K562 (cell line): ENCODE data around the gene USH1G. TPM values are rescaled to one million over a fixed set of nuclear protein-coding genes. Genes with fewer than 3 reads are reported as not detected.
A peak's percentile ranks its signal among the peaks of the same experiment; 100 is the strongest.

Source experiments
- E2F1 ChIP-seq: sonication (generic); formaldehyde crosslinking; IDR thresholded peaks from 2 replicates; pipeline ENCODE4 v1.8.1; 2023; ENCODE audit warnings: mild to moderate bottlenecking, missing genetic modification reagents, moderate library complexity
- FOXP1 ChIP-seq: sonication (generic); formaldehyde crosslinking; IDR thresholded peaks from 2 replicates; pipeline ENCODE4 v1.8.0; 2022; ENCODE audit warnings: mild to moderate bottlenecking, missing genetic modification reagents
- MBD1 ChIP-seq: fragments of 250-450 bp; sonication (Bioruptor Pico); IDR thresholded peaks from 2 replicates; pipeline ENCODE4 v1.8.0; 2022; ENCODE audit warnings: inconsistent platforms
- NKRF ChIP-seq: fragments of 450-650 bp; IDR thresholded peaks from 2 replicates; pipeline ENCODE4 v1.6.1; 2016; ENCODE audit warnings: borderline replicate concordance
- NR4A1 ChIP-seq, 2 experiments: fragments of 250-450 bp in 1 of 2; fragments of 450-650 bp in 1 of 2; sonication (Bioruptor Pico) in 1 of 2; IDR thresholded peaks; 2 replicates each; pipeline versions ENCODE4 v1.4.0 to v1.6.1; 2016 to 2020; ENCODE audit warnings: mild to moderate bottlenecking in 2 of 2, missing compliant biosample characterization in 1 of 2, missing genetic modification characterization in 1 of 2, moderate library complexity in 1 of 2
- REST ChIP-seq, 2 experiments: fragments of 450-650 bp; formaldehyde crosslinking in 1 of 2; IDR thresholded peaks; 2 replicates each; pipeline versions ENCODE4 v1.4.0 to v1.6.1; 2014 to 2020; ENCODE audit warnings: mild to moderate bottlenecking in 2 of 2, borderline replicate concordance in 1 of 2, low read depth in 1 of 2
- TEAD4 ChIP-seq, 2 experiments: sonication (generic) in 1 of 2; formaldehyde crosslinking in 1 of 2; IDR thresholded peaks; 2 replicates each; pipeline versions ENCODE4 v1.6.1 to v1.8.0; 2012 to 2022; ENCODE audit warnings: borderline replicate concordance in 1 of 2, inconsistent platforms in 1 of 2, low read length in 1 of 2, mild to moderate bottlenecking in 1 of 2, missing genetic modification reagents in 1 of 2
- ZBTB2 ChIP-seq: fragments of 450-650 bp; IDR thresholded peaks from 2 replicates; pipeline ENCODE4 v1.6.1; 2016; ENCODE audit warnings: antibody characterized with exemption
- ZNF133 ChIP-seq: fragments of 250-450 bp; sonication (Bioruptor Pico); IDR thresholded peaks from 2 replicates; pipeline ENCODE4 v1.4.0; 2020; ENCODE audit warnings: mild to moderate bottlenecking
- polyA plus RNA-seq, 8 experiments: library from polyadenylated mRNA; depleted of rRNA in 4 of 8; stranded (reverse) in 5 of 8; unstranded in 3 of 8; fragments of >200 nt; fragmentation: Nextera tagmentation in 2 of 8; fragmentation: Illumina TruSeq in 1 of 8; extraction: Ambion mirVana in 2 of 8; extraction: Trizol in 1 of 8; gene quantifications; 2 replicates each; pipeline versions ENCODE4 v1.2.1 to v1.2.3, GENCODE V29; 2011 to 2014; ENCODE audit warnings: inconsistent platforms in 1 of 8, missing spikeins in 1 of 8
- total RNA-seq, 7 experiments: library from RNA; depleted of rRNA in 6 of 7; stranded (reverse); fragments of >200 nt in 6 of 7; fragmentation: Illumina TruSeq in 2 of 7; extraction: Trizol in 2 of 7; gene quantifications; 2 replicates each; pipeline versions ENCODE4 v1.2.1 to v1.2.3, GENCODE V29; 2011 to 2021; ENCODE audit warnings: low replicate concordance in 1 of 7

USH1G gene
- total and polyA plus RNA-seq, 9 of the 15 experiments (the other 6 are each of a cell fraction or from before 2014, with no cell fraction given), result 0.22 to 1.00 (median 0.64) TPM; not detected in 2

- TF ChIP-seq MBD1, result no peak
- TF ChIP-seq E2F1 (CRISPR knock-in tag), result no peak
- no peak for TF ChIP-seq NR4A1 (CRISPR knock-in tag; IDR thresholded peaks at IDR 0.05)
- 0 out of 2 replicates have a peak, but pooled peaks have one; percentile 29 for TF ChIP-seq NR4A1 (tag; IDR thresholded peaks at IDR 0.05)
- no peak for TF ChIP-seq ZNF133 (CRISPR knock-in tag)
- peak; percentile 57; the same call in 1 of the 2 replicates for TF ChIP-seq TEAD4 (IDR thresholded peaks at IDR 0.05; ENCODE audit: low read length)
- TF ChIP-seq TEAD4 (CRISPR knock-in tag; IDR thresholded peaks at IDR 0.05; ENCODE audit: borderline replicate concordance), result peak; percentile 94; the same call in 1 of the 2 replicates
- TF ChIP-seq ZBTB2, result peak; percentile 79
- TF ChIP-seq REST (IDR thresholded peaks at IDR 0.05; ENCODE audit: borderline replicate concordance), result peak; percentile 83
- no peak for TF ChIP-seq REST (CRISPR knock-in tag; IDR thresholded peaks at IDR 0.05; ENCODE audit: low read depth)
- TF ChIP-seq FOXP1 (CRISPR knock-in tag), result peak; percentile 94
- TF ChIP-seq NKRF, result peak; percentile 89
Measured at GRCh38 chr17:74960570-74961342, 37.7 kb upstream of the USH1G start (continued).
